GM23338 (cell line): ENCODE data around the gene AMBP. TPM values are rescaled to one million over a fixed set of nuclear protein-coding genes. Genes with fewer than 3 reads are reported as not detected.

Experiments
- ATAC-seq: fragments of 200-7000 bp; cut with Tn5 transposase; 3 replicates; pipeline ENCODE4 v1.9.1; 2020
- DNase-seq: peaks from one replicate; pipeline ENCODE4 v3.0.0-alpha.2; 2015; ENCODE audit warnings: low spot score
- H2AFZ ChIP-seq: fragments of 200-600 bp; sonication (generic); 2 replicates; pipeline ENCODE4 v1.8.0; 2016; ENCODE audit warnings: antibody characterized with exemption, mild to moderate bottlenecking, moderate library complexity
- H3F3A ChIP-seq: fragments of 200-600 bp; sonication (generic); replicated peaks from 2 replicates; pipeline ENCODE4 v1.8.0; 2017; ENCODE audit warnings: antibody characterized with exemption, mixed run types, low read depth
- H3K27ac ChIP-seq: fragments of 200-600 bp; sonication (generic); 2 replicates; pipeline ENCODE4 v1.6.1; 2016; ENCODE audit warnings: low read depth
- H3K27me3 ChIP-seq: fragments of 200-600 bp; sonication (generic); 2 replicates; pipeline ENCODE4 v1.8.0; 2016; ENCODE audit warnings: mild to moderate bottlenecking, mixed run types, moderate library complexity; ENCODE audit not compliant: insufficient read depth
- H3K36me3 ChIP-seq: fragments of 200-600 bp; sonication (generic); 2 replicates; pipeline ENCODE4 v1.8.0; 2016; ENCODE audit warnings: mild to moderate bottlenecking; ENCODE audit not compliant: insufficient read depth
- H3K4me1 ChIP-seq: fragments of 200-600 bp; sonication (generic); 2 replicates; pipeline ENCODE4 v1.8.0; 2016; ENCODE audit warnings: mild to moderate bottlenecking, moderate library complexity; ENCODE audit not compliant: insufficient read depth
- H3K4me2 ChIP-seq: fragments of 200-600 bp; sonication (generic); 2 replicates; pipeline ENCODE4 v1.7.1; 2017; ENCODE audit warnings: mixed run types
- H3K4me3 ChIP-seq: fragments of 200-600 bp; sonication (generic); 2 replicates; pipeline ENCODE4 v1.6.1; 2016; ENCODE audit warnings: mixed run types
- H3K79me2 ChIP-seq: fragments of 200-600 bp; sonication (generic); replicated peaks from 2 replicates; pipeline ENCODE4 v1.8.0; 2017; ENCODE audit warnings: mild to moderate bottlenecking; ENCODE audit not compliant: insufficient read depth
- H3K9me2 ChIP-seq: fragments of 200-600 bp; sonication (generic); 2 replicates; pipeline ENCODE4 v1.8.0; 2017; ENCODE audit not compliant: insufficient read depth
- H4K20me1 ChIP-seq: fragments of 200-600 bp; sonication (generic); replicated peaks from 2 replicates; pipeline ENCODE4 v1.8.0; 2017; ENCODE audit warnings: mild to moderate bottlenecking; ENCODE audit not compliant: insufficient read depth
- H3K27ac Mint-ChIP-seq: 2 replicates; pipeline ENCODE4 v1.8.0; 2020; ENCODE audit warnings: inconsistent platforms, mild to moderate bottlenecking, moderate library complexity, mixed read lengths
- H3K27me3 Mint-ChIP-seq: 3 replicates; pipeline ENCODE4 v1.8.0; 2022; ENCODE audit warnings: low read depth, mild to moderate bottlenecking, moderate library complexity, mixed read lengths, inconsistent platforms; ENCODE audit not compliant: insufficient read depth, poor library complexity
- H3K36me3 Mint-ChIP-seq: 3 replicates; pipeline ENCODE4 v1.8.0; 2021; ENCODE audit warnings: low read depth, mild to moderate bottlenecking, inconsistent platforms, moderate library complexity, mixed read lengths
- H3K4me1 Mint-ChIP-seq: 3 replicates; pipeline ENCODE4 v1.8.0; 2020; ENCODE audit warnings: mild to moderate bottlenecking, inconsistent platforms, mixed read lengths
- H3K4me3 Mint-ChIP-seq: 3 replicates; pipeline ENCODE4 v1.8.0; 2021; ENCODE audit warnings: moderate library complexity, mild to moderate bottlenecking, inconsistent platforms, mixed read lengths
- H3K9me3 Mint-ChIP-seq: 3 replicates; pipeline ENCODE4 v1.8.0; 2020; ENCODE audit warnings: moderate library complexity, mild to moderate bottlenecking, inconsistent platforms, mixed read lengths
- CREB1 ChIP-seq: fragments of 250-450 bp; sonication (Bioruptor Pico); IDR thresholded peaks from 2 replicates; pipeline ENCODE4 v1.5.0; 2020; ENCODE audit warnings: low read depth, mild to moderate bottlenecking, moderate library complexity
- CTCF ChIP-seq, 2 experiments: fragments of 200-600 bp in 1 of 2; sonication (generic) in 1 of 2; conservative IDR thresholded peaks; 2 replicates each; pipeline versions ENCODE4 v1.5.1 to v1.6.1; 2016 to 2017; ENCODE audit warnings: antibody characterized with exemption in 2 of 2, low read depth in 2 of 2, mild to moderate bottlenecking in 2 of 2, moderate library complexity in 1 of 2
- EZH2 ChIP-seq: fragments of 200-600 bp; sonication (generic); IDR thresholded peaks from one replicate; pipeline ENCODE4 v1.8.0; 2017; ENCODE audit warnings: antibody characterized with exemption, mild to moderate bottlenecking, low read depth; ENCODE audit not compliant: unreplicated experiment
- EZH2phosphoT487 ChIP-seq: fragments of 200-600 bp; sonication (generic); IDR thresholded peaks from one replicate; pipeline ENCODE4 v1.8.1; 2018; ENCODE audit warnings: antibody characterized with exemption; ENCODE audit not compliant: unreplicated experiment
- JUNB ChIP-seq: IDR thresholded peaks from one replicate; pipeline ENCODE4 v1.6.1; 2016; ENCODE audit warnings: antibody characterized with exemption; ENCODE audit not compliant: unreplicated experiment
- REST ChIP-seq: IDR thresholded peaks from one replicate; pipeline ENCODE4 v1.6.1; 2018; ENCODE audit warnings: antibody characterized with exemption; ENCODE audit not compliant: unreplicated experiment
- STAT1 ChIP-seq: IDR thresholded peaks from one replicate; pipeline ENCODE4 v1.6.1; 2016; ENCODE audit warnings: antibody characterized with exemption; ENCODE audit not compliant: unreplicated experiment
- ZNF114 ChIP-seq: fragments of 250-450 bp; sonication (Bioruptor Pico); IDR thresholded peaks from 2 replicates; pipeline ENCODE4 v1.5.0; 2020; ENCODE audit warnings: mild to moderate bottlenecking, moderate library complexity
- ZNF331 ChIP-seq: fragments of 250-450 bp; sonication (Bioruptor Pico); IDR thresholded peaks from 2 replicates; pipeline ENCODE4 v1.5.0; 2020; ENCODE audit warnings: low read depth, mild to moderate bottlenecking, moderate library complexity
- polyA plus RNA-seq: library from polyadenylated mRNA; unstranded; fragments of >200 nt; fragmentation: Nextera tagmentation; extraction: Ambion mirVana; gene quantifications from 2 replicates; pipeline ENCODE4 v1.2.1, GENCODE V29; 2016
- total RNA-seq: library from RNA; depleted of rRNA; stranded (reverse); fragments of >200 nt; shearing (Covaris generic); gene quantifications from 2 replicates; pipeline ENCODE4 v1.2.3, GENCODE V29; 2014
- TF ChIP-seq, protein P1 (sequence below): fragments of 250-450 bp; sonication (Bioruptor Pico); IDR thresholded peaks from 2 replicates; pipeline ENCODE4 v1.5.0; 2020; ENCODE audit warnings: mild to moderate bottlenecking, moderate library complexity

The AMBP gene
- total and polyA plus RNA-seq, 2 experiments from 2014 or later = 1.3 to 2.0 TPM

GRCh38 chr9:114034196-114034595, 43.9 kb downstream of the AMBP start:
- H3K4me3 ChIP-seq = no peak overlapping the region
- H3K79me2 ChIP-seq = no peaks in the 10 kb centered on the region
- H3K36me3 ChIP-seq = no peaks in the 10 kb centered on the region; the same call in 1 of the 2 replicates
- H3K27ac Mint-ChIP-seq = no peak overlapping the region
- H3K27me3 Mint-ChIP-seq = peaks cover 8% of the 10 kb centered on the region
- peaks cover 4% of the 10 kb centered on the region; the same call in 1 of the 2 replicates for H3F3A ChIP-seq
- H3K27ac ChIP-seq = no peak overlapping the region
- no peaks in the 10 kb centered on the region for H3K27me3 ChIP-seq
- H3K9me3 Mint-ChIP-seq = no peaks in the 10 kb centered on the region; the same call in 2 of the 3 replicates
- no peaks in the 10 kb centered on the region for H3K9me2 ChIP-seq
- no peaks in the 10 kb centered on the region; the same call in 1 of the 2 replicates for H4K20me1 ChIP-seq
- ATAC-seq (no peak), DNase-seq (no peak)
- H3K4me2 ChIP-seq = no peak overlapping the region
- peaks cover 30% of the 10 kb centered on the region for H3K36me3 Mint-ChIP-seq
- H3K4me3 Mint-ChIP-seq = no peak overlapping the region
- H3K4me1 ChIP-seq = peaks cover 14% of the 10 kb centered on the region
- H2AFZ ChIP-seq = no peak overlapping the region
- TF ChIP-seq JUNB (no peak), ZNF114 (CRISPR knock-in tag) (no peak), REST (no peak), CREB1 (no peak), ZNF331 (CRISPR knock-in tag) (no peak), CTCF (conservative IDR thresholded peaks at IDR 0.05; ENCODE audit: low read depth in 2 of 2) (no peak), STAT1 (no peak), EZH2phosphoT487 (no peak), EZH2 (no peak)
- TF ChIP-seq, protein P1, sequence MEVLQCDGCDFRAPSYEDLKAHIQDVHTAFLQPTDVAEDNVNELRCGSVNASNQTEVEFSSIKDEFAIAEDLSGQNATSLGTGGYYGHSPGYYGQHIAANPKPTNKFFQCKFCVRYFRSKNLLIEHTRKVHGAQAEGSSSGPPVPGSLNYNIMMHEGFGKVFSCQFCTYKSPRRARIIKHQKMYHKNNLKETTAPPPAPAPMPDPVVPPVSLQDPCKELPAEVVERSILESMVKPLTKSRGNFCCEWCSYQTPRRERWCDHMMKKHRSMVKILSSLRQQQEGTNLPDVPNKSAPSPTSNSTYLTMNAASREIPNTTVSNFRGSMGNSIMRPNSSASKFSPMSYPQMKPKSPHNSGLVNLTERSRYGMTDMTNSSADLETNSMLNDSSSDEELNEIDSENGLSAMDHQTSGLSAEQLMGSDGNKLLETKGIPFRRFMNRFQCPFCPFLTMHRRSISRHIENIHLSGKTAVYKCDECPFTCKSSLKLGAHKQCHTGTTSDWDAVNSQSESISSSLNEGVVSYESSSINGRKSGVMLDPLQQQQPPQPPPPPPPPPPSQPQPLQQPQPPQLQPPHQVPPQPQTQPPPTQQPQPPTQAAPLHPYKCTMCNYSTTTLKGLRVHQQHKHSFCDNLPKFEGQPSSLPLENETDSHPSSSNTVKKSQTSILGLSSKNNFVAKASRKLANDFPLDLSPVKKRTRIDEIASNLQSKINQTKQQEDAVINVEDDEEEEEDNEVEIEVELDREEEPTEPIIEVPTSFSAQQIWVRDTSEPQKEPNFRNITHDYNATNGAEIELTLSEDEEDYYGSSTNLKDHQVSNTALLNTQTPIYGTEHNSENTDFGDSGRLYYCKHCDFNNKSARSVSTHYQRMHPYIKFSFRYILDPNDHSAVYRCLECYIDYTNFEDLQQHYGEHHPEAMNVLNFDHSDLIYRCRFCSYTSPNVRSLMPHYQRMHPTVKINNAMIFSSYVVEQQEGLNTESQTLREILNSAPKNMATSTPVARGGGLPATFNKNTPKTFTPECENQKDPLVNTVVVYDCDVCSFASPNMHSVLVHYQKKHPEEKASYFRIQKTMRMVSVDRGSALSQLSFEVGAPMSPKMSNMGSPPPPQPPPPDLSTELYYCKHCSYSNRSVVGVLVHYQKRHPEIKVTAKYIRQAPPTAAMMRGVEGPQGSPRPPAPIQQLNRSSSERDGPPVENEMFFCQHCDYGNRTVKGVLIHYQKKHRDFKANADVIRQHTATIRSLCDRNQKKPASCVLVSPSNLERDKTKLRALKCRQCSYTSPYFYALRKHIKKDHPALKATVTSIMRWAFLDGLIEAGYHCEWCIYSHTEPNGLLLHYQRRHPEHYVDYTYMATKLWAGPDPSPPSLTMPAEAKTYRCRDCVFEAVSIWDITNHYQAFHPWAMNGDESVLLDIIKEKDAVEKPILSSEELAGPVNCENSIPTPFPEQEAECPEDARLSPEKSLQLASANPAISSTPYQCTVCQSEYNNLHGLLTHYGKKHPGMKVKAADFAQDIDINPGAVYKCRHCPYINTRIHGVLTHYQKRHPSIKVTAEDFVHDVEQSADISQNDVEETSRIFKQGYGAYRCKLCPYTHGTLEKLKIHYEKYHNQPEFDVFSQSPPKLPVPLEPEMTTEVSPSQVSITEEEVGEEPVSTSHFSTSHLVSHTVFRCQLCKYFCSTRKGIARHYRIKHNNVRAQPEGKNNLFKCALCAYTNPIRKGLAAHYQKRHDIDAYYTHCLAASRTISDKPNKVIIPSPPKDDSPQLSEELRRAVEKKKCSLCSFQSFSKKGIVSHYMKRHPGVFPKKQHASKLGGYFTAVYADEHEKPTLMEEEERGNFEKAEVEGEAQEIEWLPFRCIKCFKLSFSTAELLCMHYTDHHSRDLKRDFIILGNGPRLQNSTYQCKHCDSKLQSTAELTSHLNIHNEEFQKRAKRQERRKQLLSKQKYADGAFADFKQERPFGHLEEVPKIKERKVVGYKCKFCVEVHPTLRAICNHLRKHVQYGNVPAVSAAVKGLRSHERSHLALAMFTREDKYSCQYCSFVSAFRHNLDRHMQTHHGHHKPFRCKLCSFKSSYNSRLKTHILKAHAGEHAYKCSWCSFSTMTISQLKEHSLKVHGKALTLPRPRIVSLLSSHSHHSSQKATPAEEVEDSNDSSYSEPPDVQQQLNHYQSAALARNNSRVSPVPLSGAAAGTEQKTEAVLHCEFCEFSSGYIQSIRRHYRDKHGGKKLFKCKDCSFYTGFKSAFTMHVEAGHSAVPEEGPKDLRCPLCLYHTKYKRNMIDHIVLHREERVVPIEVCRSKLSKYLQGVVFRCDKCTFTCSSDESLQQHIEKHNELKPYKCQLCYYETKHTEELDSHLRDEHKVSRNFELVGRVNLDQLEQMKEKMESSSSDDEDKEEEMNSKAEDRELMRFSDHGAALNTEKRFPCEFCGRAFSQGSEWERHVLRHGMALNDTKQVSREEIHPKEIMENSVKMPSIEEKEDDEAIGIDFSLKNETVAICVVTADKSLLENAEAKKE (CRISPR knock-in tag) = no peak
- H3K4me1 Mint-ChIP-seq = peaks cover 12% of the 10 kb centered on the region
